H1 (cell line): ENCODE data around the gene SP8. TPM values are rescaled to one million over a fixed set of nuclear protein-coding genes. Genes with fewer than 3 reads are reported as not detected.
A peak's percentile ranks its signal among the peaks of the same experiment; 100 is the strongest.

Experiments used
- BACH1 ChIP-seq: IDR thresholded peaks from 2 replicates; pipeline ENCODE4 v1.6.1; 2012; ENCODE audit warnings: low read length, improper control_type of control experiment
- EGR1 ChIP-seq: IDR thresholded peaks from 2 replicates; pipeline ENCODE4 v1.6.1; 2011; ENCODE audit warnings: low read depth, low read length, borderline replicate concordance
- EP300 ChIP-seq, 2 experiments: IDR thresholded peaks; 1 replicate in 1 of 2; 2 replicates in 1 of 2; pipeline ENCODE4 v1.6.1; 2011 to 2012; ENCODE audit warnings: low read depth in 2 of 2, low read length in 2 of 2, mild to moderate bottlenecking in 2 of 2, borderline replicate concordance in 1 of 2, inconsistent platforms in 1 of 2, moderate library complexity in 1 of 2
- JUN ChIP-seq: IDR thresholded peaks from 2 replicates; pipeline ENCODE4 v1.6.1; 2011; ENCODE audit warnings: low read depth, mild to moderate bottlenecking, improper control_type of control experiment, low read length
- KDM1A ChIP-seq: fragments of 200-600, 300-600 bp; sonication (generic); IDR thresholded peaks from 2 replicates; pipeline ENCODE4 v1.7.1; 2016; ENCODE audit warnings: mild to moderate bottlenecking, low read length, borderline replicate concordance
- KDM4A ChIP-seq: IDR thresholded peaks from one replicate; pipeline ENCODE4 v1.7.1; 2012; ENCODE audit warnings: low read depth, mild to moderate bottlenecking, moderate library complexity, low read length, inconsistent platforms; ENCODE audit not compliant: severe bottlenecking
- RBBP5 ChIP-seq: IDR thresholded peaks from 2 replicates; pipeline ENCODE4 v1.7.1; 2012; ENCODE audit warnings: low read depth, mild to moderate bottlenecking, inconsistent platforms, low read length, moderate library complexity, borderline replicate concordance
- RFX5 ChIP-seq: IDR thresholded peaks from 2 replicates; pipeline ENCODE4 v1.6.1; 2011; ENCODE audit warnings: low read depth, low read length, improper control_type of control experiment, borderline replicate concordance
- polyA plus RNA-seq, 7 experiments: library from polyadenylated mRNA; depleted of rRNA in 3 of 7; stranded (reverse) in 5 of 7; unstranded in 2 of 7; fragments of >200 nt in 5 of 7; fragments of 200-250 nt in 2 of 7; gene quantifications; 1 replicate in 5 of 7; 2 replicates in 1 of 7; 4 replicates in 1 of 7; pipeline versions ENCODE4 v1.2.1 to v1.2.3, GENCODE V29; 2011 to 2013; ENCODE audit warnings: missing spikeins in 2 of 7, mixed read lengths in 2 of 7
- total RNA-seq: library from RNA; stranded (reverse); fragmentation: NEBNext Ultra II Directional; extraction: Animal tissue kit (Norgen Biotek cat#: 25700); gene quantifications from 2 replicates; pipeline ENCODE4 v1.2.1, GENCODE V29; 2021
- TF ChIP-seq, protein P1 (sequence below): fragments of 300-600 bp; sonication (generic); IDR thresholded peaks from 2 replicates; pipeline ENCODE4 v1.7.1; 2012; ENCODE audit warnings: low read length, moderate library complexity, mild to moderate bottlenecking, inconsistent platforms; ENCODE audit not compliant: insufficient replicate concordance
- TF ChIP-seq, protein P2 (sequence below): IDR thresholded peaks from 2 replicates; pipeline ENCODE4 v1.6.1; 2012; ENCODE audit warnings: inconsistent platforms

Gene SP8
- total and polyA plus RNA-seq, 2 of the 8 experiments (the other 6 are each of a cell fraction or from before 2014, with no cell fraction given), result 11.3 to 12.0 TPM

DNA sequence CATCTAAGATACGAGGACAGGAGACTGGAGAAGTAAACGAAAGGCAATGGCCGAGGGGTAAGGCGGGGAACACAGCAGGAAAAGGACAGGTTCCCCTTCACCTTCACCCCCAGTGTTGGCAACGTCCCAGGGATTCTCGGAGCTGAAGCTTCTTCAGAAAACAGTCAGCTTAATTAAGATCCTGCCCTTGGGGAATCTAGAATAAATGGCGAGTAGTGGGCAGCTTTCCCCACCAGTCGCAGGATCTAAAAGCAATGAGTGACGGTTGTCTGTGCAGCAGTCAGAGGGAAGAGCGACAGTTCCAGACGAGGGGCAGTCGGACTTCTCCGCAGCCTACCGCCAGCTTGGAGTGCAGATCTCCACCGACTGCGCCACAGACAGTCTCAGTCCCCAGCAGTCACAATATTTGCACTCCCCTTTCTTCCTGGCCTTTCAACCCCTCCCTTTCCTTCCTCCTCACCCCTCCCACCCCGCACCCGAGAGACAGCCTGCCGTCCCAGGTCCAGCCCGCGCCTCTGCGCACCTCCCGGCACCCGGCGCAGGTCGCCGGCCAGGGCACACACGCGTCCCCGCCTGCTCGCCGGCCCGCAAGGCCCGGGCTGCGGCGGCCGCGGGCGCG, 10.9 kb upstream of the SP8 start (continued):
- TF ChIP-seq, protein P1, sequence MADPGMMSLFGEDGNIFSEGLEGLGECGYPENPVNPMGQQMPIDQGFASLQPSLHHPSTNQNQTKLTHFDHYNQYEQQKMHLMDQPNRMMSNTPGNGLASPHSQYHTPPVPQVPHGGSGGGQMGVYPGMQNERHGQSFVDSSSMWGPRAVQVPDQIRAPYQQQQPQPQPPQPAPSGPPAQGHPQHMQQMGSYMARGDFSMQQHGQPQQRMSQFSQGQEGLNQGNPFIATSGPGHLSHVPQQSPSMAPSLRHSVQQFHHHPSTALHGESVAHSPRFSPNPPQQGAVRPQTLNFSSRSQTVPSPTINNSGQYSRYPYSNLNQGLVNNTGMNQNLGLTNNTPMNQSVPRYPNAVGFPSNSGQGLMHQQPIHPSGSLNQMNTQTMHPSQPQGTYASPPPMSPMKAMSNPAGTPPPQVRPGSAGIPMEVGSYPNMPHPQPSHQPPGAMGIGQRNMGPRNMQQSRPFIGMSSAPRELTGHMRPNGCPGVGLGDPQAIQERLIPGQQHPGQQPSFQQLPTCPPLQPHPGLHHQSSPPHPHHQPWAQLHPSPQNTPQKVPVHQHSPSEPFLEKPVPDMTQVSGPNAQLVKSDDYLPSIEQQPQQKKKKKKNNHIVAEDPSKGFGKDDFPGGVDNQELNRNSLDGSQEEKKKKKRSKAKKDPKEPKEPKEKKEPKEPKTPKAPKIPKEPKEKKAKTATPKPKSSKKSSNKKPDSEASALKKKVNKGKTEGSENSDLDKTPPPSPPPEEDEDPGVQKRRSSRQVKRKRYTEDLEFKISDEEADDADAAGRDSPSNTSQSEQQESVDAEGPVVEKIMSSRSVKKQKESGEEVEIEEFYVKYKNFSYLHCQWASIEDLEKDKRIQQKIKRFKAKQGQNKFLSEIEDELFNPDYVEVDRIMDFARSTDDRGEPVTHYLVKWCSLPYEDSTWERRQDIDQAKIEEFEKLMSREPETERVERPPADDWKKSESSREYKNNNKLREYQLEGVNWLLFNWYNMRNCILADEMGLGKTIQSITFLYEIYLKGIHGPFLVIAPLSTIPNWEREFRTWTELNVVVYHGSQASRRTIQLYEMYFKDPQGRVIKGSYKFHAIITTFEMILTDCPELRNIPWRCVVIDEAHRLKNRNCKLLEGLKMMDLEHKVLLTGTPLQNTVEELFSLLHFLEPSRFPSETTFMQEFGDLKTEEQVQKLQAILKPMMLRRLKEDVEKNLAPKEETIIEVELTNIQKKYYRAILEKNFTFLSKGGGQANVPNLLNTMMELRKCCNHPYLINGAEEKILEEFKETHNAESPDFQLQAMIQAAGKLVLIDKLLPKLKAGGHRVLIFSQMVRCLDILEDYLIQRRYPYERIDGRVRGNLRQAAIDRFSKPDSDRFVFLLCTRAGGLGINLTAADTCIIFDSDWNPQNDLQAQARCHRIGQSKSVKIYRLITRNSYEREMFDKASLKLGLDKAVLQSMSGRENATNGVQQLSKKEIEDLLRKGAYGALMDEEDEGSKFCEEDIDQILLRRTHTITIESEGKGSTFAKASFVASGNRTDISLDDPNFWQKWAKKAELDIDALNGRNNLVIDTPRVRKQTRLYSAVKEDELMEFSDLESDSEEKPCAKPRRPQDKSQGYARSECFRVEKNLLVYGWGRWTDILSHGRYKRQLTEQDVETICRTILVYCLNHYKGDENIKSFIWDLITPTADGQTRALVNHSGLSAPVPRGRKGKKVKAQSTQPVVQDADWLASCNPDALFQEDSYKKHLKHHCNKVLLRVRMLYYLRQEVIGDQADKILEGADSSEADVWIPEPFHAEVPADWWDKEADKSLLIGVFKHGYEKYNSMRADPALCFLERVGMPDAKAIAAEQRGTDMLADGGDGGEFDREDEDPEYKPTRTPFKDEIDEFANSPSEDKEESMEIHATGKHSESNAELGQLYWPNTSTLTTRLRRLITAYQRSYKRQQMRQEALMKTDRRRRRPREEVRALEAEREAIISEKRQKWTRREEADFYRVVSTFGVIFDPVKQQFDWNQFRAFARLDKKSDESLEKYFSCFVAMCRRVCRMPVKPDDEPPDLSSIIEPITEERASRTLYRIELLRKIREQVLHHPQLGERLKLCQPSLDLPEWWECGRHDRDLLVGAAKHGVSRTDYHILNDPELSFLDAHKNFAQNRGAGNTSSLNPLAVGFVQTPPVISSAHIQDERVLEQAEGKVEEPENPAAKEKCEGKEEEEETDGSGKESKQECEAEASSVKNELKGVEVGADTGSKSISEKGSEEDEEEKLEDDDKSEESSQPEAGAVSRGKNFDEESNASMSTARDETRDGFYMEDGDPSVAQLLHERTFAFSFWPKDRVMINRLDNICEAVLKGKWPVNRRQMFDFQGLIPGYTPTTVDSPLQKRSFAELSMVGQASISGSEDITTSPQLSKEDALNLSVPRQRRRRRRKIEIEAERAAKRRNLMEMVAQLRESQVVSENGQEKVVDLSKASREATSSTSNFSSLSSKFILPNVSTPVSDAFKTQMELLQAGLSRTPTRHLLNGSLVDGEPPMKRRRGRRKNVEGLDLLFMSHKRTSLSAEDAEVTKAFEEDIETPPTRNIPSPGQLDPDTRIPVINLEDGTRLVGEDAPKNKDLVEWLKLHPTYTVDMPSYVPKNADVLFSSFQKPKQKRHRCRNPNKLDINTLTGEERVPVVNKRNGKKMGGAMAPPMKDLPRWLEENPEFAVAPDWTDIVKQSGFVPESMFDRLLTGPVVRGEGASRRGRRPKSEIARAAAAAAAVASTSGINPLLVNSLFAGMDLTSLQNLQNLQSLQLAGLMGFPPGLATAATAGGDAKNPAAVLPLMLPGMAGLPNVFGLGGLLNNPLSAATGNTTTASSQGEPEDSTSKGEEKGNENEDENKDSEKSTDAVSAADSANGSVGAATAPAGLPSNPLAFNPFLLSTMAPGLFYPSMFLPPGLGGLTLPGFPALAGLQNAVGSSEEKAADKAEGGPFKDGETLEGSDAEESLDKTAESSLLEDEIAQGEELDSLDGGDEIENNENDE, result no peak
- TF ChIP-seq KDM1A, result no peak
- no peak for TF ChIP-seq BACH1
- 0 out of 2 replicates have a peak, but pooled peaks have one; percentile 30 for TF ChIP-seq RBBP5
- TF ChIP-seq, protein P2, sequence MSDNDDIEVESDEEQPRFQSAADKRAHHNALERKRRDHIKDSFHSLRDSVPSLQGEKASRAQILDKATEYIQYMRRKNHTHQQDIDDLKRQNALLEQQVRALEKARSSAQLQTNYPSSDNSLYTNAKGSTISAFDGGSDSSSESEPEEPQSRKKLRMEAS, result 0 out of 2 replicates have a peak, but pooled peaks have one; percentile 7
- no peak for TF ChIP-seq KDM4A
- no peak for TF ChIP-seq RFX5
- no peak for TF ChIP-seq EP300 (IDR thresholded peaks at IDR 0.05; ENCODE audit: borderline replicate concordance in 1 of 2, low read depth in 2 of 2, low read length in 2 of 2)
- peak; percentile 32; the same call in 1 of the 2 replicates for TF ChIP-seq EGR1
- TF ChIP-seq JUN, result no peak
